ENCODE results near the gene PGS1.

The PGS1 gene

GRCh38 chr17:78394209-78394608, 15.8 kb downstream of the PGS1 start:
- TF ChIP-seq CTCF (IDR thresholded peaks at IDR 0.05; ENCODE audit: low read depth, low read length, missing control alignments): no peak
- H3K4me3 ChIP-seq (replicated peaks; ENCODE audit: low read depth, low read length): no peak overlapping the region
- no peak for DNase-seq (ENCODE audit: extremely low read depth, low read depth)

GRCh38 chr17:78395155-78395554, 16.7 kb downstream of the PGS1 start:
- no peak for TF ChIP-seq CTCF (IDR thresholded peaks at IDR 0.05; ENCODE audit: low read depth, low read length, missing control alignments)
- DNase-seq (ENCODE audit: extremely low read depth, low read depth): no peak
- no peak overlapping the region for H3K4me3 ChIP-seq (replicated peaks; ENCODE audit: low read depth, low read length)

GRCh38 chr17:78396441-78397337, 18.2 kb downstream of the PGS1 start:
- no peak for TF ChIP-seq CTCF (IDR thresholded peaks at IDR 0.05; ENCODE audit: low read depth, low read length, missing control alignments)
- no peak for DNase-seq (ENCODE audit: extremely low read depth, low read depth)
- no peak overlapping the region for H3K4me3 ChIP-seq (replicated peaks; ENCODE audit: low read depth, low read length)

GRCh38 chr17:78397681-78398101, 19.2 kb downstream of the PGS1 start:
- DNase-seq (ENCODE audit: extremely low read depth, low read depth): no peak
- no peak overlapping the region for H3K4me3 ChIP-seq (replicated peaks; ENCODE audit: low read depth, low read length)
- TF ChIP-seq CTCF (IDR thresholded peaks at IDR 0.05; ENCODE audit: low read depth, low read length, missing control alignments): no peak

- H3K4me3 ChIP-seq (replicated peaks; ENCODE audit: low read depth, low read length): no peak overlapping the region
- TF ChIP-seq CTCF (IDR thresholded peaks at IDR 0.05; ENCODE audit: low read depth, low read length, missing control alignments): no peak
- DNase-seq (ENCODE audit: extremely low read depth, low read depth): no peak
Measured at GRCh38 chr17:78398390-78398789, 19.9 kb downstream of the PGS1 start.

- no peak for TF ChIP-seq CTCF (IDR thresholded peaks at IDR 0.05; ENCODE audit: low read depth, low read length, missing control alignments)
- H3K4me3 ChIP-seq (replicated peaks; ENCODE audit: low read depth, low read length): no peak overlapping the region
- DNase-seq (ENCODE audit: extremely low read depth, low read depth): no peak
Measured at GRCh38 chr17:78399028-78399692, 20.7 kb downstream of the PGS1 start.
